K562 (cell line): ENCODE results near the gene INTS2. TPM values are rescaled to one million over a fixed set of nuclear protein-coding genes. Genes with fewer than 3 reads are reported as not detected.
A peak's percentile ranks its signal among the peaks of the same experiment; 100 is the strongest.

Source experiments
- ATAC-seq: fragments of 200-7000 bp; cut with Tn5 transposase; 3 replicates; pipeline ENCODE4 v1.9.1; 2020; ENCODE audit warnings: moderate library complexity
- BruUV-seq: library from RNA; stranded (reverse); fragments of 400-500 nt; replicated peaks from 2 replicates; lab custom pipeline; 2021; lab: Mats Ljungman, UMichigan
- CTCF ChIA-PET: fragments of 300-600 bp; formaldehyde crosslinking; extraction: SDS; loops from one replicate; lab custom pipeline; 2021; ENCODE audit warnings: low intra/inter-chr PET ratio; lab: Yijun Ruan, JAX
- POLR2A ChIA-PET: fragments of 300-600, 350-650 bp; sonication (Branson Sonifier 250); formaldehyde crosslinking; extraction: SDS; loops from one replicate; lab custom pipeline; 2021; ENCODE audit warnings: antibody characterized with exemption, inconsistent platforms; lab: Yijun Ruan, JAX
- DNase-seq, 4 experiments: peaks; one replicate each; pipeline versions ENCODE4 v3.0.0 to v3.0.0-alpha.2; 2011 to 2018; ENCODE audit warnings: low spot score in 3 of 4, mixed read lengths in 3 of 4; ENCODE audit errors: extremely low read depth in 1 of 4
- FAIRE-seq: peaks from 2 replicates; lab custom pipeline; 2011; peaks lifted over from hg19 to GRCh38; lab: Jason Lieb, UNC
- H2AFZ ChIP-seq: 2 replicates; pipeline ENCODE4 v1.6.0; 2011; ENCODE audit warnings: low read depth, low read length, control low read depth, inconsistent platforms
- H3K27ac ChIP-seq: fragments of 200-600 bp; 3 replicates; pipeline ENCODE4 v1.8.0; 2011; ENCODE audit warnings: low read depth, mild to moderate bottlenecking, control low read depth, inconsistent platforms, low read length, moderate library complexity, mixed read lengths; ENCODE audit errors: extremely low read depth
- H3K27me3 ChIP-seq, 2 experiments: fragments of 300-600 bp in 1 of 2; 2 replicates in 1 of 2; 3 replicates in 1 of 2; pipeline versions ENCODE4 v1.6.0 to v1.8.0; 2011; ENCODE audit warnings: inconsistent platforms in 2 of 2, low read length in 2 of 2, mild to moderate bottlenecking in 1 of 2, mixed read lengths in 1 of 2, moderate library complexity in 1 of 2; ENCODE audit not compliant: control insufficient read depth in 2 of 2, insufficient read depth in 2 of 2
- H3K36me3 ChIP-seq: fragments of 300-600 bp; 3 replicates; pipeline ENCODE4 v1.8.0; 2011; ENCODE audit warnings: mild to moderate bottlenecking, low read length, inconsistent platforms; ENCODE audit not compliant: control insufficient read depth, insufficient read depth
- H3K4me1 ChIP-seq, 2 experiments: fragments of 200-600 bp in 1 of 2; replicated peaks in 1 of 2; 2 replicates in 1 of 2; 3 replicates in 1 of 2; pipeline versions ENCODE4 v1.5.1 to v1.8.0; 2011; ENCODE audit warnings: inconsistent platforms in 2 of 2, low read length in 2 of 2, mild to moderate bottlenecking in 1 of 2, mixed read lengths in 1 of 2, moderate library complexity in 1 of 2; ENCODE audit not compliant: control insufficient read depth in 2 of 2, insufficient read depth in 2 of 2
- H3K4me2 ChIP-seq: 2 replicates; pipeline ENCODE4 v1.6.1; 2011; ENCODE audit warnings: low read length, control low read depth, inconsistent platforms, mixed read lengths; ENCODE audit not compliant: insufficient read depth
- H3K4me3 ChIP-seq: fragments of 200-600 bp; sonication (generic), shearing (Covaris generic); 2 replicates; pipeline ENCODE4 v1.5.1; 2016; ENCODE audit warnings: control low read depth, inconsistent platforms
- H3K79me2 ChIP-seq: fragments of 200-600 bp; 3 replicates; pipeline ENCODE4 v1.8.0; 2011; ENCODE audit warnings: low read length, inconsistent platforms; ENCODE audit not compliant: control insufficient read depth, insufficient read depth
- H3K9ac ChIP-seq, 2 experiments: 2 replicates each; pipeline versions ENCODE4 v1.6.0 to v1.6.1; 2011; ENCODE audit warnings: low read depth in 2 of 2, low read length in 2 of 2, control low read depth in 1 of 2, inconsistent platforms in 1 of 2, mild to moderate bottlenecking in 1 of 2, mixed read lengths in 1 of 2; ENCODE audit not compliant: insufficient read depth in 1 of 2
- H3K9me1 ChIP-seq: one replicate; pipeline ENCODE4 v1.6.0; 2011; ENCODE audit warnings: inconsistent platforms, mild to moderate bottlenecking, low read length, moderate library complexity; ENCODE audit not compliant: control insufficient read depth, insufficient read depth
- H3K9me3 ChIP-seq: replicated peaks from 2 replicates; pipeline ENCODE4 v1.5.1; 2011; ENCODE audit warnings: low read depth, low read length, inconsistent platforms; ENCODE audit not compliant: control insufficient read depth, insufficient read depth
- H4K20me1 ChIP-seq: replicated peaks from 2 replicates; pipeline ENCODE4 v1.6.1; 2011; ENCODE audit warnings: low read length, inconsistent platforms, mixed read lengths; ENCODE audit not compliant: control insufficient read depth, insufficient read depth
- NFE2 ChIP-seq: IDR thresholded peaks from 2 replicates; pipeline ENCODE4 v1.6.1; 2014; ENCODE audit warnings: antibody characterized with exemption, low read depth
- SMAD3 ChIP-seq: fragments of 450-650 bp; formaldehyde crosslinking; conservative IDR thresholded peaks from 2 replicates; pipeline ENCODE4 v1.4.0; 2020; ENCODE audit warnings: mild to moderate bottlenecking
- ZNF589 ChIP-seq: fragments of 200-800 bp; sonication (Bioruptor generic); IDR thresholded peaks from 2 replicates; pipeline ENCODE4 v1.6.1; 2016; ENCODE audit warnings: low read depth, missing genetic modification characterization, missing compliant biosample characterization
- WGBS: fragments of 100-300 bp; shearing (Covaris generic); methylation state at CpG from one replicate; pipeline ENCODE4 v1.1.6; 2016; ENCODE audit warnings: low coverage, mixed read lengths; ENCODE audit not compliant: insufficient coverage; ENCODE audit errors: missing lambda C conversion rate; 5-methylcytosine and 5-hydroxymethylcytosine counted together
- in situ Hi-C: fragments of 300-500 bp; cut with MboI; formaldehyde crosslinking; loops from 4 replicates; pipeline ENCODE4 v1.15.0; 2018; ENCODE audit warnings: inconsistent platforms, mixed read lengths
- intact Hi-C: fragments of 100-400 bp; cut with micrococcal nuclease; formaldehyde crosslinking; loops from 2 replicates; pipeline ENCODE4 v1.14.2; 2022
- polyA plus RNA-seq, 8 experiments: library from polyadenylated mRNA; depleted of rRNA in 4 of 8; stranded (reverse) in 5 of 8; unstranded in 3 of 8; fragments of >200 nt; fragmentation: Nextera tagmentation in 2 of 8; fragmentation: Illumina TruSeq in 1 of 8; extraction: Ambion mirVana in 2 of 8; extraction: Trizol in 1 of 8; gene quantifications; 2 replicates each; pipeline versions ENCODE4 v1.2.1 to v1.2.3, GENCODE V29; 2011 to 2014; ENCODE audit warnings: inconsistent platforms in 1 of 8, missing spikeins in 1 of 8
- total RNA-seq, 7 experiments: library from RNA; depleted of rRNA in 6 of 7; stranded (reverse); fragments of >200 nt in 6 of 7; fragmentation: Illumina TruSeq in 2 of 7; extraction: Trizol in 2 of 7; gene quantifications; 2 replicates each; pipeline versions ENCODE4 v1.2.1 to v1.2.3, GENCODE V29; 2011 to 2021; ENCODE audit warnings: low replicate concordance in 1 of 7
- TF ChIP-seq, protein P1 (sequence below), 3 experiments: fragments of 200-800 bp in 1 of 3; fragments of 250-450 bp in 1 of 3; fragments of 450-650 bp in 1 of 3; sonication (Bioruptor Pico) in 1 of 3; sonication (Bioruptor generic) in 1 of 3; formaldehyde crosslinking in 1 of 3; IDR thresholded peaks; 2 replicates each; pipeline versions ENCODE4 v1.6.1 to v1.8.0; 2016 to 2022; ENCODE audit warnings: mild to moderate bottlenecking in 2 of 3, missing genetic modification characterization in 2 of 3, missing compliant biosample characterization in 1 of 3, moderate library complexity in 1 of 3
- TF ChIP-seq, protein P2 (sequence below), 2 experiments: IDR thresholded peaks in 1 of 2; conservative IDR thresholded peaks in 1 of 2; 2 replicates each; pipeline ENCODE4 v1.6.1; 2016; ENCODE audit warnings: low read depth in 2 of 2, mild to moderate bottlenecking in 1 of 2, missing compliant biosample characterization in 1 of 2, missing genetic modification characterization in 1 of 2, moderate library complexity in 1 of 2

INTS2 gene
- total and polyA plus RNA-seq, 9 of the 15 experiments (the other 6 are each of a cell fraction or from before 2014, with no cell fraction given), result 4.8 to 24.7 (median 12.8) TPM

GRCh38 chr17:61847659-61848058 is 80.1 kb downstream of the INTS2 start:
- Histone ChIP-seq H3K4me2 (no peak overlapping the region), H3K79me2 (no peaks in the 10 kb centered on the region), H3K27ac (no peak overlapping the region), H3K9ac (no peak overlapping the region), H3K27me3 (no peaks in the 10 kb centered on the region), H3K36me3 (peaks cover 46% of the 10 kb centered on the region), H3K4me1 (no peaks in the 10 kb centered on the region), H3K9me1 (no peaks in the 10 kb centered on the region), H3K4me3 (no peak overlapping the region), H4K20me1 (no peaks in the 10 kb centered on the region), H3K9me3 (no peaks in the 10 kb centered on the region), H2AFZ (no peak overlapping the region)
- DNase-seq (no peak), FAIRE-seq (no peak), ATAC-seq (no peak)
- BruUV-seq, result no TSS peak
- in situ Hi-C loops, result loop anchor here (10.0 kb wide), 1 partner anchor 423 kb away; no protein-coding TSS in a partner anchor
- WGBS, result 88% methylated on average over 3 of the region's 3 CpGs
- intact Hi-C loops, result no loop called here
- ChIA-PET CTCF (no interaction called here), POLR2A (interaction anchor here (0.6 kb wide), 1 partner anchor 360 kb away, joined by 6 read pairs; no protein-coding TSS in a partner anchor)
- TF ChIP-seq, protein P1, sequence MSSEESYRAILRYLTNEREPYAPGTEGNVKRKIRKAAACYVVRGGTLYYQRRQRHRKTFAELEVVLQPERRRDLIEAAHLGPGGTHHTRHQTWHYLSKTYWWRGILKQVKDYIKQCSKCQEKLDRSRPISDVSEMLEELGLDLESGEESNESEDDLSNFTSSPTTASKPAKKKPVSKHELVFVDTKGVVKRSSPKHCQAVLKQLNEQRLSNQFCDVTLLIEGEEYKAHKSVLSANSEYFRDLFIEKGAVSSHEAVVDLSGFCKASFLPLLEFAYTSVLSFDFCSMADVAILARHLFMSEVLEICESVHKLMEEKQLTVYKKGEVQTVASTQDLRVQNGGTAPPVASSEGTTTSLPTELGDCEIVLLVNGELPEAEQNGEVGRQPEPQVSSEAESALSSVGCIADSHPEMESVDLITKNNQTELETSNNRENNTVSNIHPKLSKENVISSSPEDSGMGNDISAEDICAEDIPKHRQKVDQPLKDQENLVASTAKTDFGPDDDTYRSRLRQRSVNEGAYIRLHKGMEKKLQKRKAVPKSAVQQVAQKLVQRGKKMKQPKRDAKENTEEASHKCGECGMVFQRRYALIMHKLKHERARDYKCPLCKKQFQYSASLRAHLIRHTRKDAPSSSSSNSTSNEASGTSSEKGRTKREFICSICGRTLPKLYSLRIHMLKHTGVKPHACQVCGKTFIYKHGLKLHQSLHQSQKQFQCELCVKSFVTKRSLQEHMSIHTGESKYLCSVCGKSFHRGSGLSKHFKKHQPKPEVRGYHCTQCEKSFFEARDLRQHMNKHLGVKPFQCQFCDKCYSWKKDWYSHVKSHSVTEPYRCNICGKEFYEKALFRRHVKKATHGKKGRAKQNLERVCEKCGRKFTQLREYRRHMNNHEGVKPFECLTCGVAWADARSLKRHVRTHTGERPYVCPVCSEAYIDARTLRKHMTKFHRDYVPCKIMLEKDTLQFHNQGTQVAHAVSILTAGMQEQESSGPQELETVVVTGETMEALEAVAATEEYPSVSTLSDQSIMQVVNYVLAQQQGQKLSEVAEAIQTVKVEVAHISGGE (CRISPR knock-in tag; IDR thresholded peaks at IDR 0.05), result peak in 1 of 3 experiments; percentile 88; a peak in 2 of 6 replicates
- no peak for TF ChIP-seq SMAD3
- TF ChIP-seq ZNF589, result no peak
- no peak for TF ChIP-seq NFE2
- TF ChIP-seq, protein P2, sequence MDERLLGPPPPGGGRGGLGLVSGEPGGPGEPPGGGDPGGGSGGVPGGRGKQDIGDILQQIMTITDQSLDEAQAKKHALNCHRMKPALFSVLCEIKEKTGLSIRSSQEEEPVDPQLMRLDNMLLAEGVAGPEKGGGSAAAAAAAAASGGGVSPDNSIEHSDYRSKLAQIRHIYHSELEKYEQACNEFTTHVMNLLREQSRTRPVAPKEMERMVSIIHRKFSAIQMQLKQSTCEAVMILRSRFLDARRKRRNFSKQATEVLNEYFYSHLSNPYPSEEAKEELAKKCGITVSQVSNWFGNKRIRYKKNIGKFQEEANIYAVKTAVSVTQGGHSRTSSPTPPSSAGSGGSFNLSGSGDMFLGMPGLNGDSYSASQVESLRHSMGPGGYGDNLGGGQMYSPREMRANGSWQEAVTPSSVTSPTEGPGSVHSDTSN (CRISPR knock-in tag; IDR thresholded peaks at IDR 0.05; ENCODE audit: low read depth), result no peak
- TF ChIP-seq, protein P2 (tag; conservative IDR thresholded peaks at IDR 0.05; ENCODE audit: low read depth), result no peak
